DOHH2 (cell line): ENCODE data around the gene PHLPP1.

ENCODE experiments used
- H3F3A ChIP-seq: fragments of 200-600 bp; sonication (generic), shearing (Covaris generic); 2 replicates; pipeline ENCODE4 v1.6.0; 2016; ENCODE audit warnings: antibody characterized with exemption, mild to moderate bottlenecking; ENCODE audit not compliant: control insufficient read depth, insufficient read depth
- H3K27ac ChIP-seq: fragments of 200-600 bp; sonication (generic); 2 replicates; pipeline ENCODE4 v1.5.1; 2014; ENCODE audit warnings: low read depth, mild to moderate bottlenecking, low read length, moderate library complexity
- H3K27me3 ChIP-seq: fragments of 200-600 bp; sonication (generic); 2 replicates; pipeline ENCODE4 v1.6.1; 2014; ENCODE audit warnings: mild to moderate bottlenecking, low read length, mixed read lengths; ENCODE audit not compliant: control insufficient read depth
- H3K36me3 ChIP-seq: fragments of 200-600 bp; sonication (generic); 2 replicates; pipeline ENCODE4 v1.6.1; 2014; ENCODE audit warnings: mild to moderate bottlenecking, low read length, moderate library complexity, mixed read lengths; ENCODE audit not compliant: control insufficient read depth
- H3K4me1 ChIP-seq: fragments of 200-600 bp; sonication (generic); 2 replicates; pipeline ENCODE4 v1.6.1; 2014; ENCODE audit warnings: mild to moderate bottlenecking, low read length, mixed read lengths; ENCODE audit not compliant: control insufficient read depth
- H3K4me2 ChIP-seq: fragments of 200-600 bp; sonication (generic); 2 replicates; pipeline ENCODE4 v1.6.0; 2014; ENCODE audit warnings: mild to moderate bottlenecking, low read length, moderate library complexity
- H3K4me3 ChIP-seq: fragments of 200-600 bp; sonication (generic); 2 replicates; pipeline ENCODE4 v1.5.1; 2014; ENCODE audit warnings: mild to moderate bottlenecking, low read length, mixed read lengths
- H3K79me2 ChIP-seq: fragments of 200-600 bp; sonication (generic); 2 replicates; pipeline ENCODE4 v1.6.1; 2014; ENCODE audit warnings: mild to moderate bottlenecking, low read length, mixed read lengths; ENCODE audit not compliant: control insufficient read depth
- H3K9me2 ChIP-seq: fragments of 200-600 bp; sonication (generic); replicated peaks from 2 replicates; pipeline ENCODE4 v1.6.1; 2014; ENCODE audit warnings: mild to moderate bottlenecking, low read length, mixed read lengths; ENCODE audit not compliant: control insufficient read depth
- H3K9me3 ChIP-seq: fragments of 200-600 bp; sonication (generic); 2 replicates; pipeline ENCODE4 v1.6.1; 2014; ENCODE audit warnings: antibody characterized with exemption, low read length, mixed read lengths; ENCODE audit not compliant: control insufficient read depth, insufficient read depth
- H4K20me1 ChIP-seq: fragments of 200-600 bp; sonication (generic); 2 replicates; pipeline ENCODE4 v1.6.0; 2014; ENCODE audit warnings: low read depth, mild to moderate bottlenecking, antibody characterized with exemption, low read length, moderate library complexity; ENCODE audit not compliant: control insufficient read depth, insufficient read depth
- EZH2phosphoT487 ChIP-seq: fragments of 200-600 bp; sonication (generic); IDR thresholded peaks from 2 replicates; pipeline ENCODE4 v1.6.1; 2017; ENCODE audit warnings: borderline replicate concordance, mild to moderate bottlenecking, antibody characterized with exemption, low read length, moderate library complexity, mixed read lengths
- TF ChIP-seq, protein P1 (sequence below): fragments of 200-600 bp; sonication (generic); IDR thresholded peaks from one replicate; pipeline ENCODE4 v1.5.1; 2014; ENCODE audit warnings: antibody characterized with exemption, mild to moderate bottlenecking, low read depth, low read length; ENCODE audit not compliant: poor library complexity, severe bottlenecking

PHLPP1 gene

DNA sequence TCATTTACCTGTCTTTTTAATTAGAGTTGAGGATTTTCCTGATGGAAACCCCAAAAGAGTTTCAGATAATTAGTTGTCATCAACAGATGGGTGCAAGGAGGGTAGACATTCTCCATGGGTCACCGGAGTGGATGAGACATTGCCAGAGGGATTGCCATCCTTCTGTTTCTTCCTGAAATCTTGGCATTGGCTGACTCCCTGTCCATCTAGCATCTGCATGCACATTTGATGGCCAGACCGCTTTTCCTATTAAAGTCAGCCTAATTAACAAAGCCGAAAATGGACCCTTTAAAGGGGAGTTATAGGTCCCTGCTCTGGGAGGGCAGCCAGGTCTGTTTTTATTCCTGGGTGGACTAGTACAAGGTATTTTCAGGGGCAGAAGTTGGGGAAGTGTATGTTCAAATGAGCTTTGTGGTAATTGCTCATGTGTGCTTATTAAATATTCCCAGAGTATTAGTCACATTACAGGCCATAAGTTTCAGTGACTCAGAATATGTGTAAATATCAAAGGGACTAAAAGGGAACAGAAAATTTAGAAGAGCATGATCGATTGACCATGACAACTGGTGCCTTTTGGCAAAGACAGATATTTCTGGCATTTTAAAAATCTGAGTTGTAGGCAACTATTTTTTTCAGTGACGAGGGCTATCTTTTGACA, 209.8 kb downstream of the PHLPP1 start:
- no peak overlapping the region for H3K27ac ChIP-seq
- no peaks in the 10 kb centered on the region for H3K79me2 ChIP-seq
- no peaks in the 10 kb centered on the region for H4K20me1 ChIP-seq
- no peak for TF ChIP-seq EZH2phosphoT487
- TF ChIP-seq, protein P1, sequence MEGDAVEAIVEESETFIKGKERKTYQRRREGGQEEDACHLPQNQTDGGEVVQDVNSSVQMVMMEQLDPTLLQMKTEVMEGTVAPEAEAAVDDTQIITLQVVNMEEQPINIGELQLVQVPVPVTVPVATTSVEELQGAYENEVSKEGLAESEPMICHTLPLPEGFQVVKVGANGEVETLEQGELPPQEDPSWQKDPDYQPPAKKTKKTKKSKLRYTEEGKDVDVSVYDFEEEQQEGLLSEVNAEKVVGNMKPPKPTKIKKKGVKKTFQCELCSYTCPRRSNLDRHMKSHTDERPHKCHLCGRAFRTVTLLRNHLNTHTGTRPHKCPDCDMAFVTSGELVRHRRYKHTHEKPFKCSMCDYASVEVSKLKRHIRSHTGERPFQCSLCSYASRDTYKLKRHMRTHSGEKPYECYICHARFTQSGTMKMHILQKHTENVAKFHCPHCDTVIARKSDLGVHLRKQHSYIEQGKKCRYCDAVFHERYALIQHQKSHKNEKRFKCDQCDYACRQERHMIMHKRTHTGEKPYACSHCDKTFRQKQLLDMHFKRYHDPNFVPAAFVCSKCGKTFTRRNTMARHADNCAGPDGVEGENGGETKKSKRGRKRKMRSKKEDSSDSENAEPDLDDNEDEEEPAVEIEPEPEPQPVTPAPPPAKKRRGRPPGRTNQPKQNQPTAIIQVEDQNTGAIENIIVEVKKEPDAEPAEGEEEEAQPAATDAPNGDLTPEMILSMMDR: no peak
- H3K9me3 ChIP-seq: no peaks in the 10 kb centered on the region
- no peaks in the 10 kb centered on the region for H3K27me3 ChIP-seq
- H3K4me1 ChIP-seq: no peaks in the 10 kb centered on the region
- H3K4me3 ChIP-seq: no peak overlapping the region
- H3K4me2 ChIP-seq: no peak overlapping the region
- H3F3A ChIP-seq: no peaks in the 10 kb centered on the region
- no peaks in the 10 kb centered on the region for H3K9me2 ChIP-seq
- H3K36me3 ChIP-seq: peaks cover 5% of the 10 kb centered on the region

DNA sequence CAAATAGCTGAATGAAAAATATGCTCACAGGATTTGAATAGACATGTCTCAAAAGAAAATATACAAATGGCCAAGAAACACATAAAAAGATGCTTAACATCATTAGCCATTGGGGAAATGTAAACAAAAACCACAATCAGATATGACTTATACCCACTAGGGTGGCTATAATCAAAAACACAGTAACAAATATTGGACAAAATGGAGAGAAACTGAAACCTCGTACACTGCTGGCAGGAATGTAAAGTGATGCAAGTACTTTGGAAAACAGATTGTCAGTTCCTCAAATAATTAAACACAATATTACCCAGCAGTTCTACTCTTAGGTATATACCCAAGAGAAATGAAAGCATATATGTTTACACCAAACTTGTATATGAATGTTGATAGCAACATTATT, 213.0 kb downstream of the PHLPP1 start:
- H3K9me3 ChIP-seq: no peaks in the 10 kb centered on the region; the same call in 1 of the 2 replicates
- H3K4me2 ChIP-seq: no peak overlapping the region

DNA sequence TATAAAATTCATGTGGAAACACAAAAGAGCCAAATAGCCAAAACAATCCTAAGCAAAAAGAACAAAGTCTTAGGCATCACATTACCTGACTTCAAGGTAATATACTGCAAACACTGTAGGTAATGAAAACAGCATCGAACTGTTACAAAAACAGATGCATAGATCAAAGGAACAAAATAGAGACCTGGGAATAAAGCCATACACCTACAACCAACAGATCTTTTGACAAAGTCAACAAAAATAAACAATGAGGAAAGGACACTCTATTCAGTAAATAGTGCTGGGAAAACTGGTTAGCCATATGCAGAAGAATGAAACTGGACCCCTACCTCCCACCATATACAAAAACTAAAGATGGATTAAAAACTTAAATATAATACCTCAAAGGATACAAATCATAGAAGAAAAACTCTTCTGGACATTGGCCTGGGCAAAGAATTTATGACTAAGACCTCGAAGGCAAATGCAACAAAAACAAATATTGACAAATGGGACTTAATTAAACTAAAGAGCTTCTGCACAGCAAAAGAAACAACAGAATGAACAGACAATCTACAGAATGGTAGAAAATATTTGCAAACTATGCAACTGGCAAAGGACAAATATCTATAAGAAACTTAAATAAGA, 218.0 kb downstream of the PHLPP1 start:
- Histone ChIP-seq H3K79me2 (no peaks in the 10 kb centered on the region), H3K27ac (no peak overlapping the region), H4K20me1 (no peaks in the 10 kb centered on the region), H3K27me3 (no peaks in the 10 kb centered on the region), H3K4me3 (no peak overlapping the region), H3K4me2 (no peak overlapping the region), H3K9me2 (no peaks in the 10 kb centered on the region), H3K4me1 (peaks cover 20% of the 10 kb centered on the region), H3K9me3 (no peaks in the 10 kb centered on the region; the same call in 1 of the 2 replicates), H3F3A (no peaks in the 10 kb centered on the region), H3K36me3 (no peaks in the 10 kb centered on the region)
- TF ChIP-seq, protein P1: no peak
- TF ChIP-seq EZH2phosphoT487: no peak

More for the DNA sequence above, 213.0 kb downstream of the PHLPP1 start:
- no peaks in the 10 kb centered on the region for H3K36me3 ChIP-seq
- no peaks in the 10 kb centered on the region for H3K79me2 ChIP-seq
- H3K27me3 ChIP-seq: no peaks in the 10 kb centered on the region
- H3F3A ChIP-seq: no peaks in the 10 kb centered on the region
- H3K4me1 ChIP-seq: no peaks in the 10 kb centered on the region
- H4K20me1 ChIP-seq: no peaks in the 10 kb centered on the region
- TF ChIP-seq EZH2phosphoT487: no peak
- TF ChIP-seq, protein P1: no peak
- no peak overlapping the region for H3K4me3 ChIP-seq
- no peak overlapping the region for H3K27ac ChIP-seq
- H3K9me2 ChIP-seq: no peaks in the 10 kb centered on the region
